HK-2 (cell line): Measurements from ENCODE around the gene RAB40A.

ENCODE experiments used
- DNase-seq: peaks from one replicate; pipeline ENCODE4 v3.0.0-alpha.2; 2018; ENCODE audit not compliant: unreplicated experiment

Gene RAB40A, protein sequence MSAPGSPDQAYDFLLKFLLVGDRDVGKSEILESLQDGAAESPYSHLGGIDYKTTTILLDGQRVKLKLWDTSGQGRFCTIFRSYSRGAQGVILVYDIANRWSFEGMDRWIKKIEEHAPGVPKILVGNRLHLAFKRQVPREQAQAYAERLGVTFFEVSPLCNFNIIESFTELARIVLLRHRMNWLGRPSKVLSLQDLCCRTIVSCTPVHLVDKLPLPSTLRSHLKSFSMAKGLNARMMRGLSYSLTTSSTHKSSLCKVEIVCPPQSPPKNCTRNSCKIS

DNA sequence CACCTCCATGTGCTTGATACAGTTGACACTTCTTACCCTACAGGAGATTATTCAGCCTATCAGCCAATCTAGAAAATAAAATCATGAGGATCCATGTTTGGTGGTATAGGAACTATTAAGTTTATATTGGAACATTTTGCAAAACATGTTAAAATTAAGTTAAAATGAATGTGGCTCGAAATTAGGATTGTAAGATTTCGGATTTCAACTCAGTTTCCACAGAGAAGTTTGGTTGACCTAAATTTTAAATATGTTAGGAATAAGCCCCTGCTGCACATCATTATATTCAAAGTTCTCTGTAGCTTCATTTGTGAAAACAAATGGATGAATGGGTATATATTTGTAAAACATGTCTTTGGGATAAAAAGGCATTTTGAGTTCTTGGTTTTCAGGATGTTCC lies at the start of gene RAB40A:
Gene RAB40A, minus strand, starts transcription at position 101 of the 400 bp plus-strand sequence. CDS start 18,733 bp downstream, outside the sequence.
- no peak for DNase-seq

DNA sequence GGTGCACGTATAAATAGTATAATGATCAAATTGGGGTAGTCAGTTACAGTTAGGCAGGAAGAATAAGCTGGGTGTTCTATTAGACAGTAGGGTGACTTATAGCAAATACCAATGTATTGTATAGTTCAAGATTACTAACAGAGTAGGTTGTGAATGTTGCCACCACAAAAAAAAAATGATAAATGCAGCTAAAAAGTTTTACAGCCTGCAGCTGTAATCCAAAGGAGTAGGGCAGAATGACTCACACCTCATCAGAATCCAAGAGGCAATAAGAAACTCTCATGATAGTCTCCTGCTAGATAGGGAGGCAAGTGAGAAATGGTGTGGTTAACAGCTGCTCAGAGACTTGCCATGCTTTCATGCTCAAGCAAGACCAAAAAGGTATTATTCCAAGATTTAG lies 46.5 kb upstream of the RAB40A start:
- no peak for DNase-seq

DNA sequence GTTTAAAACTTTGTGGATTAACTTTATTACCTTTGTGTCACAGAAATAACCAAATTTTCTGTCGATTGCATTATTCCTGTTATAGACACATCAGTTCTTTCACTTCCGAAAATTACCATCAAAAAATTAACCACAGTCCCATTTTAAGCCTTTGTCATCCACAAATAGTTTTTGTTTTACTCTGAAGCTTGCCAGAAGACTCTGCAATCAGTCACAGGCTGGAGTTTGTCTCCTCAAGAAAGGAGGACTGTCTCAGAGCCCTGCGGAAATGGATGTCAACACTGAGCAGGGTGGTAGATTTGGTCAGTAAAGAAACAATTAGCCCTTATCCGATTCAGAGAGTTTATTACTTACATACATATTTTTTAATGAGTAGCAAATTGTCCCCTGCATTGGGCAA lies 45.9 kb upstream of the RAB40A start:
- DNase-seq: no peak

DNA sequence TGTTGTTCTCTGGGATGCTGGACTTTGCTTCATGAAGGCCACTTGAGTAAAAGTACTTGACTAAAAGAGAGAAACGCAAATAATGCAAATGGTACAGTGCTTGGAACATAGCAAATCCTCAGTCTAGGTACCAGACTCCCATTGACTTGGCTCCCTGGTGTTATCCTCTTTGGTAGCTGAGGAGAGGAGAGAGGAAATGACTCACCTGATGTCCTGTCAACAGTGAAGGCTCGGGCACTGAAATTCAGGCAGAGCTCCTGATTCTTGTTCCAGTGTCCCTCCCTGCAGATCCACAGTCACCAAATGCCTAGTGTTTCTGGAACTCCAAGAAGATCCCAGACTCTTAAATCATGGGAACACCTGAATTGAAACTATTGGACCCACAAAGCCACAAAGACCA lies 43.5 kb upstream of the RAB40A start:
- DNase-seq: peak; percentile 7

DNA sequence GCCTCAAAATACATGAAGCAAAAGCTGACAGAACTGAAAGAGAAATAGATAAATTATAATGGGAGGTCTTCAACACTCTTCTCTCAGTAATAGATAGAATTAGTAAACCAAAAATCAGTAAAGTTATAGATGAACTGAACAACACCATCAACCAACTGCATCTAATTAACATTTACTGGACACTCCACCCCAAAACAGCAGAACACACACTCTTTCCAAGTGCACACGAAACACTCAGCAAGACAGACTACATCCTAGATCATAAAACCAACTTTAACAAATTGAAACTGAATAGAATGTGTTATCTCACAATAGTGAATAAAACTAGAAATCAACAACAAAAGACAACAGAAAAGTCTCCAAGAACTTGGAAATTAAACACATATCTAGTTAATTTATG lies 41.0 kb upstream of the RAB40A start:
- DNase-seq: no peak

DNA sequence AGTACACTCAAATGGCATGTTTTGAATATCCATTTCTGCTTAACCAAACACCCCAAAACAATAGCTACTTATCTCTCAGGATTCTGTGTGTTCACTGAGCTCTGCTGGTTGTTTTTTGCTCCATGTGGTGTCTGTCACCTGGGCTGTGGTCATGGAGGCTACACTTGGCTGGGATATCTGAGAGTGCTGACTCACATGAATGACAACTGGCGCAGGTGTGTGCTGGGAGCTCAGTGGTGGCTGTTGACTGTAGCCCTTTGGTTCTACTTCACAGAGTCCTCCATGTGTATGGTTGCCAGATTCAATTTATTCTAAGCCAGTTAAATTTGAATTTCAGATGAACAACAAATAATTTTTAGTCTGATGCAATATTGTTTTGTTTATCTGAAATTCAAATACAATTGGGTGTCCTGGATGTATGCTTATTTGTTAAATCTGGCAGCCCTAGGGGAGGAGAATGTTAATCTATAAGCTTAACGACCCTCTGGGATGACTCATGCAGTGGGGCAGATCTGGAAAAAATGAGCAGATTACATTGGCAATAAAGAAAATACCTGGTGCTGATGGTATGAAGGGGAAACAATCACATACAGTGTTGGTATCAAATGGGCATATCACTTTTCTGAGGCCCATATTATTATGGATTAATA lies 37.8 kb upstream of the RAB40A start:
- DNase-seq: no peak

DNA sequence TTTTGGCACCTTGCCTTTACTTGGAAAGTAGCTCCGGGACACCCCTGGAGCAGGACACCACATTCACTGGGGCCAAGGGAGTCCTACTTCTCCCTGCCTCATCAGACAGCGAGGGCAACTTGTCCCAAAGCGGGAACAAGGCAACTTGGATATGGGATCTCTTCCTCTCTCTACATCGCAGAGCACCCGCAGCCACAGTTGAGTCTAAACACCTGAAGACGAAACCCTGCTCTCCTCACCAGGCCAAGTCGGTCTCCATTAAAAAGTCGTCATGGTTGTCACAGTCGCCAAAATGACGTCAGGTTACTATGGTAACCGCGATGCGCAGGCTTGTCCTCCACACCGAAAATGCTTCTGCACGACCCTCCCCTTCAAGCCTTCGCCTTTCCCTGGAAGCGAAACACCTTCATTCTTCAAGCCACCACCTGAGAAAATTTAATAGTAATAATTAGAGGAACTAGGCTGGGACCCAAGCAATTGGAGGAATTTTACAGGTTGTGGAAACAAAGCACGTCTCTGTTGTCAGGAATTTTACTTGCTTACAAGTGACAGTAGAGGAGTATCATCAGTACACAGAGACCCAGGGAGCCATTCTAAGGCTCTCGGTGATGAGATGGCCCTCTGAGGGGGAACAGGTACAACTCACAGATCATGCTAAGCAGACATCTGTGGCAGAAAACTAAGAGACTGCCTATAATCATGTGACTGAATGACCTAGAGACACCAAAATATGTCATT lies 35.6 kb upstream of the RAB40A start:
- no peak for DNase-seq

DNA sequence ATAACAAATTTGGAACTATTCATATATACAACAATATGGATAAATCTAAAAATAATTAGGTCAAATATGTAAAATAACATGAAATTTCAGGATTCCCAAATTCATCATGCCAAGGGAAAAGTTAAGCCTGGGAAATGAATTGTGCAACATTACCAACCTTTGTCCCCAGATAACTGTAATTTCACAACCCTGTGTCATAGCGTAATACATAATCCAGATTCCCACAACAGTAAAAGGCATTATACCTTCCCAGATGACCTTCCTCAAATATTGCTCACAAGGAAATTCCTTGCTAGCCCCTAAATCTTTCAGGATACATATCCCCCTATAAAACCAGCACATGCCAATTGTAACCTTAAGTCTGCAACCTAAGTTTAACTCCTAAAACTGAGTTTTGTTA lies 32.9 kb upstream of the RAB40A start:
- DNase-seq: no peak

DNA sequence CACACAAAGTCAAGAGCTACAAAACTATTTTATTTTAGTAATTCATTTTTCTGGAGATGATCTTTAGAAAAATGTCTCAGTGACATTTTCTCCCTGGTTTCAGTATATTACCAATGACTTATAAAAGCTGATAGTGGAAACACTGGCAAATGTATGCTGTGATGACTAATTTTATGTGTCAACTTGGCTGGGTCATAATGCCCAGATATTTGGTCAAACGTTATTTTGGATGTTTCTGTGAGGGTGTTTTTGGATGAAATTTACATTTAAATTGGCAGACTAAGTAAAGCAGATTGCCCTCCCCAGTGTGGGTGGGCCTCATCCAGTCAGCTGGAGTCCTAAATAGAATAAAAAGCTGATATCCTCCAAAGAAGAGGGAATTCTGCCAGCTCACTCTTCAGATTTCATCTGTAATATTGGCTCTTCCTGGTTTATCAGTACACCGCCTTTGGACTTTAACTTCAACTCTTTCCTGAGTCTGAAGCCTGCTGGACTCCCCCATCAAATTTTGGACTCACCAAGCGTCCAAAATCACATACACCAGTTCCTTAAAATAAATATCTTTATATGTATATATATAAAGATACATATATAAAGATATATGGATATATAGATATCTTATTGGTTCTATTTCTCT lies 31.2 kb upstream of the RAB40A start:
- no peak for DNase-seq

DNA sequence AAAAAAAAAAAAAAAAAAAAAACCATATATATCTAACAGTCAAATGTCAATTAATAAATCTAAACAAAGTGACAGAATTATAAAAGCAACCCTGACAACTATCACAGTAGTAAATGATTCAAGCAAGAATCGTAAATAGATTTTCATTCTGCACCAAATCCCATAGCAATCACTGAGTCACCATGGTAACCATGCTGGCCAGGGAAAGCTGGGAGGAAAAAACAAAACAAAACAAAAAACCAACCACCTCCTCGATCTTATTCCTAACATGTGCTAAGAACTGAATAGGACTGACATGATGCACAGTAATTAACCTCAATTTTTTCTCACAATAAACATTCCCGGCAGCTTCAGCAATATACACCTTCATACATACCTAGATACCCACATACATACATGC lies 30.6 kb upstream of the RAB40A start:
- no peak for DNase-seq

DNA sequence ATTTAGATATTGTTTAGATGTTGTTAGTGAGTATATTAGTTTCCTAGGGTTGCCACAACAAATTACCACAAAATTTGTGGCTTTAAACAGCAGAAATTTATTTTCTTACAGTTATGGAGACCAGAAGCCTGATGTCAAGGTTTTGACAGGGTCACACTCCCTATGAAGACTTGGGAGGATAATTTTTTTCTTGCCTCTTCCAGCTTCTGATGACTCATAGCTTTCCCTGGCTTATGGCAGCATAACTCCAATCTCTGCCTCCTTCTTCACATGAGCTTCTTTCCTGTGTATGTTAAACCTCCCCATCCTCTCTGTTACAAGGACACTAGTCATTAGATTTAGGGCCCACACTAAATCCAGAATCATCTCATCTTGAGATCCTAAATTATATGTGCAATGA lies 20.9 kb upstream of the RAB40A start:
- no peak for DNase-seq

DNA sequence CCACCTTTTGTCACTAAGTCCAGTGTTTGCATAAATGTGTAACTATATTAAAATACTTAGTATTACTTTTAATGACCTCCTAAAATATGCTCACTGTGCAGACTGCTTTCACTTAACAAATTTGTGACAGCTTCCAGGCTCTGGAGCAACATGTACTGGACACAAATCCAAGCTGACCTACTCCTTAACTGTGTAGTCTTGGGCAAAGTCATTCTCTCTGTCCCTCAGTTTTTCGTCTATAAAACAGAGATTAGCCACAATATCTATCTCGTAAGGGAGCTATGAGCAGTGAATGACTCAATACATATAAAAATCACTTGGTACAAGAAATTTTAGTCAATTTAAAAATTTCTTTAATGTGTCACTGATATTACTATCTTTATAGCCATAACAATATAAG lies 20.4 kb upstream of the RAB40A start:
- DNase-seq: no peak

DNA sequence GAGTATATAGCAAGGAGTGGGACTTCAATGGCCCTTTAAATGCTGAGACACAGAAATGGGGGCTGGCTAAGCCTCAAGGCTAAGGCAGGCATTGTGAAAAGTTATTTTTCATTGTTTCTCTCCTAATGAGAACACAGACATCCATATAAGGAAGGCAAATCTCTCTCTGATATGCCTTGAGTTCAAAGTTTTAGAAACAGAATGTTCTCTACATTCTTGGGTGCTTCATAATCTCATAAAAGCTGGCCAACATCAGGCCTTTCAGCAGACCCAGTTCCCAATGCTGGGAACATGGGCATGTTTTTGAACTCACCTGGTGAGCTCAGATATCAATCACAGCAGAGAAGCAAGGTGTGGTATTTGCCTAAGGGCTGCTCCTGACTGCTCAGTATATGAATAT lies 19.4 kb upstream of the RAB40A start:
- no peak for DNase-seq

DNA sequence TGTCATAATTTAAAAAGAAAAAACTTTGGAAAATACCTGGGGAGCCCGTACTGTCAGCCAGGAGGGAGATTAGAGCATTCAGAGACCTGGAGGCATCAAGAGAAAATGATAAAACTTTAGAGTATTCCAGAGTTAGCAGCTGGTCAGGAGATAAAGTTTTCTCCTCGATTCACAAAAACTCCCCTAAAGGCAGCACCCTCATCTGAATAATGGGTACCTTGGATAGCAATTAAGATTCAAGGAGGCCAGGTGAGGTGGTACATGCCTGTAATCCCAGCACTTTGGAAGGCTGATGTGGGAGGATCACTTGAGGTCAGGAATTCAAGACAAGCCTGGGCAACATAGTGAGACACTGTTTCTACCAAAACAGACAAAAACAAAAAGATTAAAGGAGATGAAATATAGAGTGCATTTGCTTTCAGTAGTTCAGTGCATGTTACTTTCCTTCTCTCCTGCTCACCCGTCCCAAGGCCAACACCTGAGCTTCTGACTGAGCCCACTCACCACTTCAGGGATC lies 18.6 kb upstream of the RAB40A start:
- no peak for DNase-seq

DNA sequence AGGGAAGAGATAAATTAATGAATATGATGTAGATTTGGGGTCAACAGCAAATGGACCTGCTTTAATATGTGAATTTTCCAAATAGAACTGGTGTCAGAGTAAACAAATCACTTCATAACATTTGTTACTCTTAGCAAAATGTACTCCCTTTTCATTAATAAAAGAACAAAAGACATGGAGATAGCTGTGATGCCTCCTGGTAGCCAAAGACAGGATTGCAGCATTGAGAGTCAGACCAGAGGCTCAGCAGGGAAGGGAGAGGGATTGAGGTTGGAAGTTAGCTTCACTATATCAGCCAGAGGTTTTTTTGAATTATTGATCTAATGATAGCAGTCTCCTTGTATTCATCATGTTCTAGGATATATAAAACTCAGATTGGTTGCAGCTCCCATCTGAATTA lies 17.4 kb upstream of the RAB40A start:
- DNase-seq: no peak

DNA sequence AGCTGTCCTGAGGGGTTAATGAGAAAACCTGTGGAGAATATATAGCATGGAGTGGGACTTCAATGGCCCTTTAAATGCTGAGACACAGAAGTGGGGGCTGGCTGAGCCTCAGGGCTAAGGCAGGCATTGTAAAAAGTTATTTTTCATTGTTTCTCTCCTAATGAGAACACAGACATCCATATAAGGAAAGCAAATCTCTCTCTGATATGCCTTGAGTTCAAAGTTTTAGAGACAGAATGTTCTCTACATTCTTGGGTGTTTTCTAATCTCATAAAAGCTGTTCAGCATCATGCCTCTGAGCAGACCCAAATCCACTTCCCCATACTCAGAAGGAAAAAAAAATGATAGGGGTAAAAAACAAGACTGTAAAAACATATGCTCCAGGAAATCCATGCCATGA lies 16.8 kb upstream of the RAB40A start:
- DNase-seq: no peak

DNA sequence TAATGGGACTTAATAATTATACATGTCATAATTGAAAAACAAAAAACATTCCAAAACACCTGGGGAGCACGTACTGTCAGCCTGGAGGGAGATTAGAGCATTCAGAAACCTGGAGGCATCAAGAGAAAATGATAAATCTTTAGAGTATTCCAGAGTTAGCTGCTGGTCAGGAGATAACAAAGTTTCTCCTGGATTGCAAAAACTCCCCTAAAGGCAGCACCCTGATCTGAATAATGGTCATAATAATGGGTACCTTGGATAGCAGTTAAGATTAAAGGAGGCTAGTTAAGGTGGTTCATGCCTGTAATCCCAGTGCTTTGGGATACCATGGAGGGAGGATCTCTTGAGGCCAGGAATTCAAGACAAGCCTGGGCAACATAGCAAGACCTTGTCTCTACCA lies 15.9 kb upstream of the RAB40A start:
- DNase-seq: no peak

DNA sequence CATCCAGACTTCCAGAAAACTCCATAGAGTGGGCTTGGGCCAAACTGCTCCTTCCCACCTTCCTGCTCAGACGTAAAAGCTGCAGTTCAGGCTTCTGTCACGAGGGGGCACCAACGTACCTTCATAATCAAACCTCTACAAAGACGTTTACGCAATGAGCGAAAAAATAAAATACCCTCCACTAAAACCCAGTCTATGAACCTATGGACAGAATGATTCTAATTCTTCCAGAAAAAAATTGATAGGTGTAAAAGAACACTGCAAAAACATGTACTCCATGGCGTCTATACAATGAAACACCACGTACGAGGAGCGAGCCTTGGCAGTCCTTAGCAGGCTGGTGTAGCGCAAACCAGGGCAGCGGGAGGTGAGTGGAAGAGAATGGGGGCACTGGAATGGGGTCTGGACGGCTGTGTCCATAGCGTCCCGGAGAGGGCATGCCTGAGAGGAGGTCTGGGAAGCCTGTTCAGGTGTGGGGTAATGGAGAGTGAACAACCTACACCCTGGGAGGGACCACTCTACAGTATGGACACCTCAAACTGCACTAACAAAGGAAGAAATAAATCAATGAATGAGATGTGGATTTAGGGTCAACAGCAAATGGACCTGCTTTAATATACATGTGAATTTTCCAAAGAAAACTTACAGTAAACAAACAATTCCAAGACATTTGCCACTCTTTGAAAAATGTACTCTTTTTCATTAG lies 14.4 kb upstream of the RAB40A start:
- peak; percentile 71 for DNase-seq

DNA sequence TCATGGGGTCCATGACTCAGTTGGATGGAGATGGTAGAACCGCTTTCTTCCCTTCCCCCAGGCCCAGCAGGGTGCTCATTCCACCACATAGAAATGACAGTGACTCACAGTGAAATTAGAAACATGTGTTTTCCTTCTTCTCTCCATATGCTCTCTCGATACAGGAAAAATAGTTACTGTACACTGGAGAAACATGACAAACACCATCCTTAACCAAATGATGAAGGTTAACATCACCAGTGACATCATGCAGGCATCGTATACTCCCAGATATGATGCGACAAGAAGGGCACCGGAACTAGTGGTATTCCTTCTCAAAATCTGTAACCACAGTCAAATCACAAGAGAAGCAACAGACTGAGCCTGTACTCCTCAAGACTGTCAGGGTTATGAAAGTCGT lies 11.7 kb upstream of the RAB40A start:
- no peak for DNase-seq

DNA sequence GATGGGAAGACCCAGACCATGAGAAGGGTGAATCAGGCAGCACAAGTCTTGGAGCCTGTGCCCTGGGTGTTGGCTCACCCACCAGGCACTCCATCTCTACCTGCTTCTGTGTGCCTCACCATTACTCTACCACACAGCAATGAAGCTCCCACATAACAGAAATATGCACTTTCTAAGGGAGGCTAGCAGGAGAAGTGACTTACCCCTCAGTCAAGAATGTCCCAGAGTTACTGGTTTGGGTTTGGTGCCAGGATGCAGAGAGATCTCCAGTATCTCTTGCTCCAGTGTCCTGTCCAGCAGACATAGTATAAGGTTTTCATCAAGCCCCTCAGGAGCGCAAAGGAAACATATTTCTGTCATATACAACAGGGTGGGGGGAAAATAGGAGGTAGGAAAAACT lies 11.3 kb upstream of the RAB40A start:
- no peak for DNase-seq

DNA sequence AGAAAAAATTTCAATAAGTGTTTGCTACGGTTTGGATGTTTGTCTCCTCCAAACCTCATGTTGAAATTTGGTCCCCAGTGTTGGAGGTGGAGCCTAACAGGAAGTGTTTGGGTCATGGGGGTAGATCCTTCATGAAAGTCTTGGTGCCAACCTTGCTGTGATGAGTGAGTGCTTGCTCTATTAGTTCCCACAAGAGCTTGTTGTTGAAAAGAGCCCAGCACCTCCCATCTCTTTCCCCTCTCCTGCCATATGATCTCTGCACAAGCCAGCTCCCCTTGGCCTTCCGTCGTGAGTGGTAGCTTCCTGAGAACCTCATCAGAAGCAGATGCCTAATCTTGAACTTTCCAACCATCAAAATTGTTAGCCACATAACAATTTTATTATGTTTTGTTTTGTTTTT lies 10.3 kb upstream of the RAB40A start:
- DNase-seq: no peak

DNA sequence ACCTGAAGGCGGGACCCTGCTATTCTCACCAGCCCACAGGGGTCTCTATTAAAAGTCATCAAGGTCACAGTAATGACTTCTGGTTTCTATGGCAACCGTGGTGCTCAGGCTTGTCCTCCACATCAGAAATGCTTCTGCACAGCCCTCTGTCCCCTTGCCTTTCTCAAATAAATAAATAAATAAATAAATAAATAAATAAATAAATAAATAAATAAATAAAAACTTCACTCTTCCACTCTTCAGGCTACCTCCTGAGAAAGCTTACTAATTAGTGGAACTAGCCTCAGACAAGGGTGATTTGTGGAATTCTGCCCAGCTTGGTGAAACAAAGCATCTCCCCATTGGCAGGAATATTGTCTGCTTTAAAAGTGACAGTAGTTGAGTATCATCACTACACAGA lies 5.5 kb upstream of the RAB40A start:
- no peak for DNase-seq
